ENCODE results near the gene EXTL2.

DNA sequence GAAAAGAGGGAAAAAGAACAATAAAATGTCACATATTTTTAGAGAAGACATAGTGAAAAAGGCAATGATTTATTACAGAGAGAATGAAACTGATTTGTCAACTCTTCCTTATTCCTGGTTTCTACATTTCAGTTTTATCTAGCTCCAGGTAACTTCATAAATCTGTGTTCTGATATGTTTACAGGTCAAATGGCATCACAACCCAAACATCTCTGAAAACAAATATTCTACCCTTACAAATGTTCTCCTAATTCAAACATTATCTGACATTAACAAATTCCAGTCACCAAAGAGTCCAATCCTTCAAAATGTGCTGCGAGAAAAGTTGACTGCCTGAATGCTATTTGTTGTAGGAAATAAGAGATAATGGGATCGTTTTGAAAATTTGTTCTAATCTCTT, 20.2 kb downstream of the EXTL2 start:
- no peak for TF ChIP-seq ESRRG (CRISPR knock-in tag; IDR thresholded peaks at IDR 0.05)
- no peak for TF ChIP-seq ZNF565 (CRISPR knock-in tag; conservative IDR thresholded peaks at IDR 0.05; ENCODE audit: low read depth)
- TF ChIP-seq, protein P1, sequence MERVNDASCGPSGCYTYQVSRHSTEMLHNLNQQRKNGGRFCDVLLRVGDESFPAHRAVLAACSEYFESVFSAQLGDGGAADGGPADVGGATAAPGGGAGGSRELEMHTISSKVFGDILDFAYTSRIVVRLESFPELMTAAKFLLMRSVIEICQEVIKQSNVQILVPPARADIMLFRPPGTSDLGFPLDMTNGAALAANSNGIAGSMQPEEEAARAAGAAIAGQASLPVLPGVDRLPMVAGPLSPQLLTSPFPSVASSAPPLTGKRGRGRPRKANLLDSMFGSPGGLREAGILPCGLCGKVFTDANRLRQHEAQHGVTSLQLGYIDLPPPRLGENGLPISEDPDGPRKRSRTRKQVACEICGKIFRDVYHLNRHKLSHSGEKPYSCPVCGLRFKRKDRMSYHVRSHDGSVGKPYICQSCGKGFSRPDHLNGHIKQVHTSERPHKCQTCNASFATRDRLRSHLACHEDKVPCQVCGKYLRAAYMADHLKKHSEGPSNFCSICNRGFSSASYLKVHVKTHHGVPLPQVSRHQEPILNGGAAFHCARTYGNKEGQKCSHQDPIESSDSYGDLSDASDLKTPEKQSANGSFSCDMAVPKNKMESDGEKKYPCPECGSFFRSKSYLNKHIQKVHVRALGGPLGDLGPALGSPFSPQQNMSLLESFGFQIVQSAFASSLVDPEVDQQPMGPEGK (CRISPR knock-in tag; IDR thresholded peaks at IDR 0.05; ENCODE audit: borderline replicate concordance) = no peak
- TF ChIP-seq CSRNP3 (CRISPR knock-in tag; IDR thresholded peaks at IDR 0.05) = no peak
- no peak for TF ChIP-seq SNAI2 (CRISPR knock-in tag; IDR thresholded peaks at IDR 0.05)
- no peak for TF ChIP-seq RARB (CRISPR knock-in tag; IDR thresholded peaks at IDR 0.05)
- no peak for TF ChIP-seq OSR1 (CRISPR knock-in tag; IDR thresholded peaks at IDR 0.05)
- TF ChIP-seq ZNF8 (CRISPR knock-in tag; IDR thresholded peaks at IDR 0.05) = no peak
- TF ChIP-seq TOX (CRISPR knock-in tag; IDR thresholded peaks at IDR 0.05; ENCODE audit: borderline replicate concordance) = no peak
- TF ChIP-seq CREB5 (CRISPR knock-in tag; IDR thresholded peaks at IDR 0.05; ENCODE audit: low read depth) = no peak

Measured in SK-N-SH treated with all-trans-retinoic acid at 6 μM for 48 hours (cell line).